ENCODE results near the gene RPGRIP1L. TPM values are rescaled to one million over a fixed set of nuclear protein-coding genes. Genes with fewer than 3 reads are reported as not detected.

RPGRIP1L gene
- total and polyA plus RNA-seq, 2 of the 8 experiments (the other 6 are each of a cell fraction or from before 2014, with no cell fraction given) = 4.0 to 13.7 TPM

DNA sequence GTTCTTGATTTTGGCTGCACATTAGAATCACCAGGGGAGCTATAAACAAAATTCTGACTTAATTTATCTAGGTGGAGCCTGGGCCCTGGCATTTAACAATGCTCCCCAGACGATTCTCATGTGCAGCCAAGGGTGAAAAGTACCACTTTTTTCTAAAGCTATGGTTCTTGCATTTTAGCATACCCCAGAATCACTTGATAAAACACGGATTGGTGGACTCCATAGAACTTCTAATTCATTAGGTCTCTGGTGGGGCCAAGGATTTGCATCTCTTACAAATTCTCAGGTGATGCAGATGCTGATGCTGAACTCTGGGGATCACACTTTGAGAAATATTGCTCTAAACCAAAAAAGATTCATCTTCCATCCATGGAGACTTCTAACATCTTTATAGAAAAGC is 74.5 kb downstream of the RPGRIP1L start:
- H3K27ac ChIP-seq (ENCODE audit: low read depth, low read length) = no peak overlapping the region
- H2BK20ac ChIP-seq (ENCODE audit: low read length) = no peak overlapping the region
- H3K18ac ChIP-seq (ENCODE audit: extremely low read depth, low read length) = no peak overlapping the region
- no peaks in the 10 kb centered on the region for H3K79me1 ChIP-seq (ENCODE audit: low read depth, low read length)
- no peak overlapping the region for H3K4ac ChIP-seq (replicated peaks; ENCODE audit: insufficient read length, low read depth, low read length)
- no peak overlapping the region for H3K23ac ChIP-seq (ENCODE audit: insufficient read length)
- H2AK5ac ChIP-seq (ENCODE audit: low read depth, low read length) = no peak overlapping the region
- DNase-seq (ENCODE audit: low read depth in 1 of 2, low spot score in 2 of 2) = no peak
- no peaks in the 10 kb centered on the region for H3K4me1 ChIP-seq (replicated peaks in 1 of 4; ENCODE audit: control insufficient read depth in 3 of 4, insufficient read depth in 4 of 4, low read length in 3 of 4)
- no peak overlapping the region for H2BK15ac ChIP-seq (ENCODE audit: low read length)
- H3K56ac ChIP-seq (replicated peaks; ENCODE audit: insufficient read length, low read depth, low read length) = no peak overlapping the region
- peaks cover 0 to 9% of the 10 kb centered on the region in 2 experiments; a peak in 1 of 4 replicates for H3K9me3 ChIP-seq (ENCODE audit: insufficient read depth in 2 of 2, low read depth in 1 of 2, low read length in 1 of 2)
- H3K36me3 ChIP-seq (ENCODE audit: control insufficient read depth in 2 of 4, insufficient read depth in 4 of 4, low read length in 3 of 4) = no peaks in the 10 kb centered on the region; a peak in 1 of 8 replicates
- no peak overlapping the region for H4K91ac ChIP-seq (replicated peaks; ENCODE audit: insufficient read length, low read length)
- no peak overlapping the region for H3K4me3 ChIP-seq (ENCODE audit: extremely low read depth in 1 of 4, insufficient read depth in 2 of 4, low read depth in 3 of 4, low read length in 4 of 4)
- H3K9ac ChIP-seq (replicated peaks in 1 of 4; ENCODE audit: extremely low read depth in 1 of 4, low read depth in 3 of 4, low read length in 3 of 4) = no peak overlapping the region
- POLR2A ChIA-PET (ENCODE audit: partially characterized antibody) = no interaction called here
- CTCF ChIA-PET (ENCODE audit: partially characterized antibody) = no interaction called here
- H3K4me2 ChIP-seq (ENCODE audit: insufficient read depth in 1 of 2, low read depth in 2 of 2, low read length in 2 of 2) = no peak overlapping the region
- TF ChIP-seq TEAD4 (IDR thresholded peaks at IDR 0.05; ENCODE audit: low read depth, low read length) (no peak), SIRT6 (IDR thresholded peaks at IDR 0.05; ENCODE audit: low read length) (no peak), SP4 (IDR thresholded peaks at IDR 0.05; ENCODE audit: low read length) (no peak)
- FAIRE-seq = no peak
- H2BK120ac ChIP-seq (replicated peaks; ENCODE audit: low read depth, low read length) = no peak overlapping the region
- no peak overlapping the region for H3K14ac ChIP-seq (ENCODE audit: insufficient read length)
- H3K27me3 ChIP-seq (replicated peaks in 1 of 4; ENCODE audit: control insufficient read depth in 3 of 4, extremely low read depth in 1 of 4, insufficient read depth in 3 of 4, low read length in 3 of 4) = no peaks in the 10 kb centered on the region
- H4K5ac ChIP-seq (ENCODE audit: insufficient read length, low read depth, low read length) = no peak overlapping the region
- H4K20me1 ChIP-seq (replicated peaks in 1 of 2; ENCODE audit: control insufficient read depth in 1 of 2, insufficient read depth in 2 of 2, low read length in 2 of 2) = no peaks in the 10 kb centered on the region
- H3K79me2 ChIP-seq (ENCODE audit: control insufficient read depth in 1 of 2, insufficient read depth in 2 of 2, low read length in 2 of 2) = no peaks in the 10 kb centered on the region
- no peak overlapping the region for H2BK12ac ChIP-seq (ENCODE audit: low read depth, low read length)
- 85% methylated on average over 2 of the region's 2 CpGs; no CpG with 5 or more reads in 1 of the 2 experiments for WGBS, 2 experiments (ENCODE audit: extremely low coverage in 1 of 2, insufficient coverage in 1 of 2, insufficient read length in 1 of 2, insufficient replicate concordance in 2 of 2, low coverage in 1 of 2, low lambda C conversion rate in 2 of 2, missing lambda C conversion rate in 1 of 2)
- no peak overlapping the region for H4K8ac ChIP-seq (ENCODE audit: extremely low read depth, insufficient read depth, low read length)
- H2BK5ac ChIP-seq (ENCODE audit: low read depth, low read length) = no peak overlapping the region
- H3K23me2 ChIP-seq (ENCODE audit: low read depth, low read length) = no peaks in the 10 kb centered on the region
- H2AFZ ChIP-seq (ENCODE audit: low read length) = no peak overlapping the region

All from H1 (cell line).